ENCODE measurements around the gene ARMC8. TPM values are rescaled to one million over a fixed set of nuclear protein-coding genes. Genes with fewer than 3 reads are reported as not detected.
A peak's percentile ranks its signal among the peaks of the same experiment; 100 is the strongest.

ARMC8 gene
- total RNA-seq, 1 donor from 2014 or later = 46.0 TPM

GRCh38 chr3:138270245-138270644, 83.1 kb downstream of the ARMC8 start:
- Mint-ChIP-seq H3K36me3 (ENCODE audit: low read depth) (peaks cover 40% of the 10 kb centered on the region), H3K27ac (no peak overlapping the region), H3K4me3 (no peak overlapping the region), H3K27me3 (no peaks in the 10 kb centered on the region), H3K9me3 (no peaks in the 10 kb centered on the region), H3K4me1 (peaks cover 7% of the 10 kb centered on the region)
- DNase-seq = no peak
- intact Hi-C loops (cut with micrococcal nuclease) = no loop called here

DNA sequence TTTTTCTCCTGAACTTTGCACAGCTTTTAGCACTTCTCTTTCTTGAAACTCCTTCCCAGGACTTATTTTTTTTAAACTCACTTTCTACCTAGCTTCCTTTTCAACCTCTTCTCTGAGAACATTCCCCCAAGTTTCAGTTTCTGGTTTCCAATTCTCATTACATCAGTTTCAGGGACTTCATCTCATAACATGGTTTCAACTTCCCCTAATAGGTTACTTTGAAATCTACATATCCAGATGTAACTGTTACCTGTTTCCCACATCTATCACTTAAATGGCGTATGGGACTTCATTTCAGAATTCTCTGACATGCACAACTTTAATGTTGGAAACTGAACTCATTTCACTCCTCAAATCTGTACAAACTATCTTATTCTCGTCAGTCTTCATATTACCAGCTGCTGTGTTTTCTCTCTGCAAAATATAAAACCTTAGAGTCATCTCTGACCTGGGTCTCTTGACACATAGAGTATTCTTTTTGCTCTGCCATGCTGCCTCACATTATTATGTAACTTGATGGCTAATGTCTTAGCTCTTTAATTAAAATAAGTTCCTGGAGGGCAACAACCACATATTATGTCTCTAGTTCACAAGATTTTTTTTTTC, 84.2 kb downstream of the ARMC8 start:
- intact Hi-C loops (cut with micrococcal nuclease) = no loop called here
- Mint-ChIP-seq H3K27me3 (no peaks in the 10 kb centered on the region), H3K4me3 (no peak overlapping the region), H3K9me3 (no peaks in the 10 kb centered on the region), H3K27ac (no peak overlapping the region), H3K4me1 (peaks cover 7% of the 10 kb centered on the region), H3K36me3 (ENCODE audit: low read depth) (peaks cover 42% of the 10 kb centered on the region)
- no peak for DNase-seq

GRCh38 chr3:138281561-138281960, 94.5 kb downstream of the ARMC8 start:
- intact Hi-C loops (cut with micrococcal nuclease) = no loop called here

DNA sequence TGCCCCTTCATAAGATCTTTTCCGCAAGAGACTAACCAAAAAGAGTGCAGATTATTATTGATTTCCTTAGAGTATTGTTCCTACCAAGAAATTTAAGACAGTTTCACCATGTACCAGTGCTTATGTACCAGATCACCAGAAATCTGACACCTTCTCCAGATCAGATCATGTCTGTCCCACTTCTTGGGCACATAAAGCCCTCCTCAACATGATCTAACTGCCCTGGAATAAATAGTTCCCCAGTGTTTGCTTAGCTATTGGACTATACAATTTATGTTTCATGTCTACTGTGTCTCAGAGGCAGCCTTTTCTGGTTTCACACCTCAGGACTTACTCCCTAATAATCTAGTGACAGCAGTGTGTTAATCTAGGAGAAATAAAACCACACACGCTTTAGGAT, 95.7 kb downstream of the ARMC8 start:
- Mint-ChIP-seq H3K36me3 (ENCODE audit: low read depth) (peaks cover 15% of the 10 kb centered on the region), H3K9me3 (no peaks in the 10 kb centered on the region), H3K27me3 (no peaks in the 10 kb centered on the region), H3K27ac (no peak overlapping the region), H3K4me1 (peaks cover 3% of the 10 kb centered on the region), H3K4me3 (no peak overlapping the region)
- DNase-seq = no peak
- intact Hi-C loops (cut with micrococcal nuclease) = no loop called here

More at GRCh38 chr3:138281561-138281960, 94.5 kb downstream of the ARMC8 start:
- no peaks in the 10 kb centered on the region for H3K9me3 Mint-ChIP-seq
- no peak overlapping the region for H3K4me3 Mint-ChIP-seq
- no peak overlapping the region for H3K27ac Mint-ChIP-seq
- no peaks in the 10 kb centered on the region for H3K27me3 Mint-ChIP-seq
- H3K36me3 Mint-ChIP-seq (ENCODE audit: low read depth) = peaks cover 18% of the 10 kb centered on the region
- no peak for DNase-seq
- peaks cover 3% of the 10 kb centered on the region for H3K4me1 Mint-ChIP-seq

GRCh38 chr3:138284079-138284478, 97.0 kb downstream of the ARMC8 start:
- Mint-ChIP-seq H3K27me3 (no peaks in the 10 kb centered on the region), H3K27ac (no peak overlapping the region), H3K9me3 (no peaks in the 10 kb centered on the region), H3K4me3 (no peak overlapping the region), H3K36me3 (ENCODE audit: low read depth) (peaks cover 25% of the 10 kb centered on the region), H3K4me1 (peaks cover 3% of the 10 kb centered on the region)
- DNase-seq = no peak
- intact Hi-C loops (cut with micrococcal nuclease) = no loop called here

DNA sequence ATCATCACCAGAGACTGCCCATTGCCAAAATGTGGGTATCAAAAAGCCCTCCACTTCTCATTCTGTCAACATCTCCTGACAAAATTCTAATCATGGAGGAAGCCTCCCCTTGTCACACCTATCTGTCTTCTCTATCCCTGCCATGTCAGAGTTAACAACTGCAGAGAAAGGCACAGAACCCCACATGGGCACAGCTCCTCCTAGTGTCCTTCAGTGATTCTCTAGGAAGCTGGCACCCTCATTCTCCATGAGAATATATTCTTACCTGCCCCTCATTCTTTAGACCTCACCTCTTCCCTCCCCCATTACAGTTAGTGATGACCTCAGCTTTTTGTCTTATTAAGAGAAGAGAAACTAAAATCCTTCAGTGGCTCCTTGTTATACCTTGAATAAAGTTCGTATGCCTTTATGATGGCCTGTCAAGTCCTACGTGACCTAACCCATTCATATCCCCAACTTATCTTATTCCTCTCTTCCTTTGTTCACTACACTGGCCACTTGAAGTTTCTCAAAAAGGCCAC, 97.9 kb downstream of the ARMC8 start:
- Mint-ChIP-seq H3K4me3 (no peak overlapping the region), H3K36me3 (ENCODE audit: low read depth) (peaks cover 32% of the 10 kb centered on the region), H3K4me1 (peaks cover 10% of the 10 kb centered on the region), H3K27ac (no peak overlapping the region), H3K27me3 (no peaks in the 10 kb centered on the region), H3K9me3 (peaks cover 4% of the 10 kb centered on the region)
- intact Hi-C loops (cut with micrococcal nuclease) = no loop called here
- DNase-seq = no peak

DNA sequence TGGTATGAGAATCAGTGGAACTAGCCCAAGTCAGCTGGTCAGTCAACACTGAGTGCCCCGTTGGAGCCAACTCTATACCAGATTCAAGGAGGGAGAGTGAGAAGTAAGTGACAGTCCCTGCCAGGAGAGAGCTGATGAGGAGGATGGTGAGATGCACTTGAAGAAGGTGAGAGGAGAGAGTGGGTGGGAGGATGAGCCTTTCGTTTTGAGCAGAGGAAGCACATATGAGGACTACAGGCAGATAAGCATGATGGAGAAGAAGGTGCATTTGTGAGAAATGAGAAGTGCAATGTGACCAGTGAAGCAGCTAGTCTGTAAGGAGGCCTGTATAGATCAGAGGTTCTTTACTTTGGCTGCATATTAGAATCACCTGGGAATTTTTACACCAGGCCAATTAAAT, 102.2 kb downstream of the ARMC8 start:
- no peak overlapping the region for H3K27ac Mint-ChIP-seq
- no peaks in the 10 kb centered on the region for H3K27me3 Mint-ChIP-seq
- H3K9me3 Mint-ChIP-seq = peaks cover 5% of the 10 kb centered on the region
- intact Hi-C loops (cut with micrococcal nuclease) = no loop called here
- DNase-seq = no peak
- peaks cover 49% of the 10 kb centered on the region for H3K36me3 Mint-ChIP-seq (ENCODE audit: low read depth)
- H3K4me3 Mint-ChIP-seq = no peak overlapping the region
- peaks cover 7% of the 10 kb centered on the region for H3K4me1 Mint-ChIP-seq

DNA sequence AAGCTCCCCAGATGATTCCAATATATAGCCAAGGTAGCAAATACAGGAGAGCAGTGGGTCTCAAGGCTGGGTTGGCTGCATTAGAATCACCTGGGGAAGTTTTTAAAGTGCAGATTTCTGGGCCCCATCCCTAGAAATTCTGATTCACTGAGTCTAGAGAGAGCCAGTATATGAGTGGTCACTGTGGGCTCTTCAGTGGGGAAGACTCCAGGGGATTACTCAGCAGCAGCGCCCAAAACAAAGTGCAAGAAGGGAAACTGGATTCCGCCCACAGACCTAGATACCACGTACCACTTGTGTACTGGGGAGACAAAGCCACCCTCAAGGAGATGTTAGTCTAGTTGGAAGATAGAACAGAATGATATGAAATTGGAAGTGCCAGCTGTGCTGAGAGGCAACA, 102.6 kb downstream of the ARMC8 start:
- Mint-ChIP-seq H3K27ac (peak overlapping the region; percentile 36), H3K4me3 (no peak overlapping the region), H3K36me3 (ENCODE audit: low read depth) (peaks cover 52% of the 10 kb centered on the region), H3K27me3 (no peaks in the 10 kb centered on the region), H3K9me3 (peaks cover 5% of the 10 kb centered on the region), H3K4me1 (peaks cover 7% of the 10 kb centered on the region)
- no peak for DNase-seq
- intact Hi-C loops (cut with micrococcal nuclease) = no loop called here

GRCh38 chr3:138296639-138297038, 109.5 kb downstream of the ARMC8 start:
- H3K36me3 Mint-ChIP-seq (ENCODE audit: low read depth) = peaks cover 47% of the 10 kb centered on the region
- H3K4me3 Mint-ChIP-seq = peak overlapping the region; percentile 15
- no peaks in the 10 kb centered on the region for H3K27me3 Mint-ChIP-seq
- peak overlapping the region; percentile 68 for H3K27ac Mint-ChIP-seq
- intact Hi-C loops (cut with micrococcal nuclease) = no loop called here
- no peaks in the 10 kb centered on the region for H3K9me3 Mint-ChIP-seq
- no peak for DNase-seq
- peaks cover 13% of the 10 kb centered on the region for H3K4me1 Mint-ChIP-seq

DNA sequence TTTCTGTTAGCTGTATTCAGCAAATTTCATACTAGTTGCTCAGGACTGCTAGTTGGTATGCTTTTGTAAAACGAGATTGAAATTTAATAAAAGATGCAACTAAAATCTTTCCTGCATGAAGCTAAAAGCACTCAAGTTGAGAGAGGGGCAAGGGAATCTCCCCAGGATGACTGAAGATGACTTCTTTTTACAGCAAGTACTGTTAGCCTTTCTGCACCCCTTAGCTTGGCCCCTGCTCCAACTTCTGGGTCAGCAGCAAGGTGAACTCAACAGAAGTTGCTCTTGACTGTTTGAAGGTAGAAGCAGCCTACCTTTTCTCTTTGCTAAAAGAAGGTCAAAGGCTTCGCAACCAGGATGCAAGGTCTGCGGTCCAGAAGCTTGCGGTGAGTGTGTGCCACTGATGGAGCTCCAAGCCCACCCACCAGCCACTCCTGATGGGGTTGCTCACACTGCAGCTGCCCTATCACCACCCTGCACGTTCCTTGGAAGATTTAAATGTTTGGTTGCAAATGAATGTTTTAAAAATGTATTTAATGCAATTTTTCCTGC, 110.0 kb downstream of the ARMC8 start:
- Mint-ChIP-seq H3K9me3 (no peaks in the 10 kb centered on the region), H3K4me3 (peak overlapping the region; percentile 15), H3K36me3 (ENCODE audit: low read depth) (peaks cover 46% of the 10 kb centered on the region), H3K27me3 (no peaks in the 10 kb centered on the region), H3K4me1 (peaks cover 13% of the 10 kb centered on the region), H3K27ac (peak overlapping the region; percentile 68)
- DNase-seq = no peak
- intact Hi-C loops (cut with micrococcal nuclease) = no loop called here

- no peaks in the 10 kb centered on the region for H3K9me3 Mint-ChIP-seq
- H3K27ac Mint-ChIP-seq = no peak overlapping the region
- peaks cover 13% of the 10 kb centered on the region for H3K4me1 Mint-ChIP-seq
- H3K36me3 Mint-ChIP-seq (ENCODE audit: low read depth) = peaks cover 43% of the 10 kb centered on the region
- intact Hi-C loops (cut with micrococcal nuclease) = no loop called here
- H3K27me3 Mint-ChIP-seq = no peaks in the 10 kb centered on the region
- no peak overlapping the region for H3K4me3 Mint-ChIP-seq
- DNase-seq = no peak
These were observed 110.8 kb downstream of the ARMC8 start for GRCh38 chr3:138297876-138298275.

- Mint-ChIP-seq H3K4me1 (peaks cover 13% of the 10 kb centered on the region), H3K27me3 (no peaks in the 10 kb centered on the region), H3K36me3 (ENCODE audit: low read depth) (peaks cover 24% of the 10 kb centered on the region), H3K9me3 (no peaks in the 10 kb centered on the region), H3K27ac (no peak overlapping the region), H3K4me3 (no peak overlapping the region)
- DNase-seq = no peak
- intact Hi-C loops (cut with micrococcal nuclease) = no loop called here
These were observed 113.5 kb downstream of the ARMC8 start for GRCh38 chr3:138300647-138301046.

DNA sequence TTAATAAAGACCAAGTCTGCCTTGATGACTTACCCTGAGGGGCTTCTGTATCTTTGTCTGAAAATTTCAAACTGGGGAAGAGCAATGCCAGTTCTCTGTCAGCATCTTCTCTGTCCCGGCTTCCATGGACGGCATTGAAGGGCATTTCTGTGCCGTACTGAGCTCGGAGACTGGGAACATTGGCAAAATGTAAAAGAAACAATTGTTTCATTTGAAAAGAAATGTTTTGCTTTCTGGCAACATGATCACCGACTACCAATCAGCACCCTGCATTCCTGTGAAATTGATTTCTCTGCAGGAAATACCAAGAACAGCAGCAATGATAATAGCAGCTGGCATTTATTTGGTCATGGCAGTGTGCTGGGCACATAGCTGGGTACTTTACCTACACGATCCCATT, 116.4 kb downstream of the ARMC8 start:
- intact Hi-C loops (cut with micrococcal nuclease) = no loop called here
- H3K4me1 Mint-ChIP-seq = no peaks in the 10 kb centered on the region
- DNase-seq = no peak
- H3K27ac Mint-ChIP-seq = no peak overlapping the region
- H3K4me3 Mint-ChIP-seq = no peak overlapping the region
- H3K9me3 Mint-ChIP-seq = peaks cover 14% of the 10 kb centered on the region
- no peaks in the 10 kb centered on the region for H3K27me3 Mint-ChIP-seq
- peaks cover 17% of the 10 kb centered on the region for H3K36me3 Mint-ChIP-seq (ENCODE audit: low read depth)

DNA sequence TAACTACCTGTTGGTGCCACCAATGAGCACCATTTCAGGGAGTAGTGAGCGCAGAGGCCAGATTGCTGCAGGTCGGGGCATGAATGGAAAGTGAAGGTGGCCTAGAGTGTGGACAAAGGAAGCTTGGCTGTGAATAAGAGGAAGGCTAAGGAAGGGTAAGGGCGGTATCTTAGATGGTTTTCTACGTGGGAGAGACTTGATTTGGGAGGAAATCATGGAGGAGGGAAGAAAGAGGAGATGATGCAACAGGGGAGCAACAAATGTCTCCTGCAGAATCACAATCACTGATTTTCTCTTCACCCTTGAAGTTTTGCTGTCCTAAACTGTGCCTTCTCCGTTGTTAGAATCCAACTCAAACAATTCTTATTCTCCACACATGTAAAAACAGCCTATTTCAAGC, 120.8 kb downstream of the ARMC8 start:
- DNase-seq = no peak
- H3K4me3 Mint-ChIP-seq = no peak overlapping the region
- H3K4me1 Mint-ChIP-seq = no peaks in the 10 kb centered on the region
- intact Hi-C loops (cut with micrococcal nuclease) = no loop called here
- H3K9me3 Mint-ChIP-seq = peaks cover 23% of the 10 kb centered on the region
- H3K27ac Mint-ChIP-seq = no peak overlapping the region
- H3K27me3 Mint-ChIP-seq = peaks cover 7% of the 10 kb centered on the region
- peaks cover 8% of the 10 kb centered on the region for H3K36me3 Mint-ChIP-seq (ENCODE audit: low read depth)

DNA sequence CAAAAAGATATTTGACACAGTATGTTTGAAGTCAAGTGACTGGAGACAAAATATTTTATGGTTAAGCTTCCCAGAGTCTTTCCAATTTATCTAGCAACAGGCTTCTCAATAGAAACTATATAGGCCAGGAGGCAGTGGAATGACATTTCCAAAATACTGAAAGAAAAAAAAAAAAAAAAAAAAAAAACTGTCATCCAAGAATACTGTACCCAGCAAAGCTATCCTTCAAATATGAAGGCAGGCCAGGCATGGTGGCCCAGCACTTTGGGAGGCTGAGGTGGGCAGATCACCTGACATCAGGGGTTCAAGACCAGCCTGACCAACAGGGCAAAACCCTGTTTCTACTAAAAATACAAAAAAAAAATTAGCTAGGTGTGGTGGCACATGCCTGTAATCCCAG, 121.7 kb downstream of the ARMC8 start:
- peaks cover 23% of the 10 kb centered on the region for H3K9me3 Mint-ChIP-seq
- no peak overlapping the region for H3K27ac Mint-ChIP-seq
- no peak for DNase-seq
- intact Hi-C loops (cut with micrococcal nuclease) = no loop called here
- no peaks in the 10 kb centered on the region for H3K4me1 Mint-ChIP-seq
- peaks cover 7% of the 10 kb centered on the region for H3K27me3 Mint-ChIP-seq
- peaks cover 8% of the 10 kb centered on the region for H3K36me3 Mint-ChIP-seq (ENCODE audit: low read depth)
- H3K4me3 Mint-ChIP-seq = no peak overlapping the region

Data from activated CD4-positive, alpha-beta T cell treated with anti-CD3 and anti-CD28 coated beads, Interleukin-2, amount 10 ng/mL, durations not matched to agents 24 days and 14 days (primary cell).